GM18507 (cell line): ENCODE measurements around the gene KLHL3.
A peak's percentile ranks its signal among the peaks of the same experiment; 100 is the strongest.

Experiments
- DNase-seq: peaks from one replicate; pipeline ENCODE4 v3.0.0; 2011; ENCODE audit warnings: low read depth; ENCODE audit not compliant: insufficient read length; ENCODE audit errors: extremely low spot score
- FAIRE-seq: peaks from 2 replicates; lab custom pipeline; 2011; peaks lifted over from hg19 to GRCh38; lab: Jason Lieb, UNC

The KLHL3 gene

GRCh38 chr5:137714494-137714893 lies 21.4 kb downstream of the KLHL3 start:
- FAIRE-seq = no peak

GRCh38 chr5:137712139-137712667 lies 23.7 kb downstream of the KLHL3 start:
- FAIRE-seq = no peak

More at GRCh38 chr5:137714494-137714893, 21.4 kb downstream of the KLHL3 start:
- DNase-seq = no peak

GRCh38 chr5:137710086-137710485 lies 25.8 kb downstream of the KLHL3 start:
- FAIRE-seq (no peak), DNase-seq (no peak)

More at GRCh38 chr5:137712139-137712667, 23.7 kb downstream of the KLHL3 start:
- no peak for DNase-seq

- no peak for DNase-seq
- no peak for FAIRE-seq
Measured at GRCh38 chr5:137708796-137709559, 26.9 kb downstream of the KLHL3 start.

GRCh38 chr5:137708062-137708461 lies 27.8 kb downstream of the KLHL3 start:
- DNase-seq = no peak
- no peak for FAIRE-seq

- FAIRE-seq = no peak
Measured at GRCh38 chr5:137706841-137707240, 29.0 kb downstream of the KLHL3 start.

GRCh38 chr5:137705106-137705505 lies 30.8 kb downstream of the KLHL3 start:
- DNase-seq = no peak
- FAIRE-seq = no peak

More at GRCh38 chr5:137706841-137707240, 29.0 kb downstream of the KLHL3 start:
- no peak for DNase-seq

- DNase-seq = no peak
Measured at GRCh38 chr5:137703565-137703964, 32.3 kb downstream of the KLHL3 start.

GRCh38 chr5:137700282-137700680 lies 35.6 kb downstream of the KLHL3 start:
- FAIRE-seq = no peak

More at GRCh38 chr5:137703565-137703964, 32.3 kb downstream of the KLHL3 start:
- no peak for FAIRE-seq

GRCh38 chr5:137699336-137700281 lies 36.3 kb downstream of the KLHL3 start:
- FAIRE-seq = no peak
- no peak for DNase-seq

More at GRCh38 chr5:137700282-137700680, 35.6 kb downstream of the KLHL3 start:
- no peak for DNase-seq

GRCh38 chr5:137696481-137696880 lies 39.4 kb downstream of the KLHL3 start:
- DNase-seq (no peak), FAIRE-seq (no peak)

- FAIRE-seq (peak; percentile 26), DNase-seq (no peak)
Measured at GRCh38 chr5:137695651-137696428, 40.0 kb downstream of the KLHL3 start.

- FAIRE-seq (no peak), DNase-seq (no peak)
Measured at GRCh38 chr5:137693951-137694721, 41.8 kb downstream of the KLHL3 start.

GRCh38 chr5:137693307-137693950 lies 42.5 kb downstream of the KLHL3 start:
- FAIRE-seq (no peak), DNase-seq (no peak)

GRCh38 chr5:137689306-137689705 lies 46.6 kb downstream of the KLHL3 start:
- DNase-seq = no peak
- FAIRE-seq = no peak

- DNase-seq = no peak
- FAIRE-seq = no peak
Measured at GRCh38 chr5:137688210-137688840, 47.6 kb downstream of the KLHL3 start.

GRCh38 chr5:137684761-137685160 lies 51.1 kb downstream of the KLHL3 start:
- no peak for FAIRE-seq
- DNase-seq = no peak

- FAIRE-seq = no peak
- DNase-seq = no peak
Measured at GRCh38 chr5:137681191-137681590, 54.7 kb downstream of the KLHL3 start.
